Fibroblast of the aortic adventitia (primary cell): ENCODE data around the gene PSKH1. TPM values are rescaled to one million over a fixed set of nuclear protein-coding genes. Genes with fewer than 3 reads are reported as not detected.
"Not testable (repeated sequence)": the region's sequence is repeated elsewhere in the genome, so short reads cannot be mapped to it uniquely, and the experiment has no call there.

Source experiments
- DNase-seq: peaks from one replicate; pipeline ENCODE4 v3.0.0-alpha.2; 2010; ENCODE audit warnings: low read depth
- H3K4me3 ChIP-seq: 2 replicates; pipeline ENCODE4 v1.5.1; 2011; ENCODE audit warnings: low read depth, mild to moderate bottlenecking, control low read depth, low read length, moderate library complexity
- CTCF ChIP-seq: IDR thresholded peaks from 2 replicates; pipeline ENCODE4 v1.5.1; 2011; ENCODE audit warnings: mild to moderate bottlenecking, low read length, control low read depth, inconsistent platforms; ENCODE audit not compliant: insufficient read depth
- total RNA-seq: library from RNA; depleted of rRNA; stranded (reverse); fragments of >200 nt; gene quantifications from 2 replicates; pipeline ENCODE4 v1.2.3, GENCODE V29; 2012; ENCODE audit warnings: low replicate concordance

Gene PSKH1
- total RNA-seq, 1 donor, result 19.8 TPM

GRCh38 chr16:67966549-67967182 is 73.6 kb downstream of the PSKH1 start:
- no peak for TF ChIP-seq CTCF
- DNase-seq, result peak; percentile 66

GRCh38 chr16:67967183-67967957 is 74.3 kb downstream of the PSKH1 start:
- no peak for TF ChIP-seq CTCF
- DNase-seq, result peak; percentile 16
- H3K4me3 ChIP-seq, result peak overlapping the region; percentile 89

More at GRCh38 chr16:67966549-67967182, 73.6 kb downstream of the PSKH1 start:
- H3K4me3 ChIP-seq, result peak overlapping the region; percentile 89

GRCh38 chr16:67967958-67968399 is 74.9 kb downstream of the PSKH1 start:
- peak; percentile 32 for DNase-seq
- H3K4me3 ChIP-seq, result peak overlapping the region; percentile 89
- TF ChIP-seq CTCF, result no peak

- TF ChIP-seq CTCF, result peak; percentile 10
Observed at GRCh38 chr16:67968400-67969253, 75.6 kb downstream of the PSKH1 start, which contains the start of gene SLC12A4. SLC12A4 (minus strand) TSS chr16:67968637; CDS start chr16:67968553, 84 bp downstream.

GRCh38 chr16:67969254-67970039 is 76.4 kb downstream of the PSKH1 start:
- peak; percentile 22 for DNase-seq
- TF ChIP-seq CTCF, result no peak
- peak overlapping the region; percentile 89 for H3K4me3 ChIP-seq

More at GRCh38 chr16:67968400-67969253, 75.6 kb downstream of the PSKH1 start, which contains the start of gene SLC12A4:
- H3K4me3 ChIP-seq, result peak within 1 kb of the TSS; percentile 89
- DNase-seq, result peak; percentile 57

- DNase-seq, result no peak
- no peak for TF ChIP-seq CTCF
- H3K4me3 ChIP-seq, result no peak overlapping the region
Observed at GRCh38 chr16:67971111-67971510, 78.1 kb downstream of the PSKH1 start.

- not testable (repeated sequence) for H3K4me3 ChIP-seq, DNase-seq
Observed at GRCh38 chr16:67972285-67972684, 79.2 kb downstream of the PSKH1 start.
